Gastrocnemius medialis (tissue), 4 donors: ENCODE data around the gene TSHZ1. TPM values are rescaled to one million over a fixed set of nuclear protein-coding genes. Genes with fewer than 3 reads are reported as not detected.
A peak's percentile ranks its signal among the peaks of the same experiment; 100 is the strongest.

Experiments used
- ATAC-seq, 2 donors: fragments of 150-250 bp; one replicate each; pipeline ENCODE4 v1.9.1; 2016
- DNase-seq, 2 donors: peaks; one replicate each; pipeline ENCODE4 v3.0.0-alpha.2; 2019
- H3K27ac ChIP-seq, 4 donors: fragments of 200-600 bp; sonication (generic); 1 replicate in 1 of 4; 2 replicates in 3 of 4; pipeline ENCODE4 v1.5.1; 2016 to 2018; ENCODE audit warnings: mild to moderate bottlenecking in 2 of 4, moderate library complexity in 1 of 4
- H3K27me3 ChIP-seq, 3 donors: fragments of 200-600 bp; sonication (generic) in 2 of 3; 1 replicate in 1 of 3; 2 replicates in 2 of 3; pipeline versions ENCODE4 v1.5.1 to v1.6.0; 2016 to 2019; ENCODE audit warnings: mild to moderate bottlenecking in 1 of 3, moderate library complexity in 1 of 3
- H3K36me3 ChIP-seq, 2 donors: fragments of 200-600 bp; sonication (generic) in 1 of 2; one replicate each; pipeline ENCODE4 v1.5.1; 2017 to 2018
- H3K4me1 ChIP-seq, 2 donors: fragments of 200-600 bp; sonication (generic) in 1 of 2; one replicate each; pipeline ENCODE4 v1.5.1; 2016 to 2017; ENCODE audit warnings: mild to moderate bottlenecking in 2 of 2
- H3K4me3 ChIP-seq, 4 donors: fragments of 200-600 bp; sonication (generic) in 3 of 4; 1 replicate in 1 of 4; 2 replicates in 3 of 4; pipeline ENCODE4 v1.5.1; 2016 to 2019; ENCODE audit warnings: mild to moderate bottlenecking in 2 of 4
- H3K9me3 ChIP-seq, 3 donors: fragments of 200-600 bp; sonication (generic) in 2 of 3; 1 replicate in 1 of 3; 2 replicates in 2 of 3; pipeline ENCODE4 v1.5.1; 2016 to 2019
- POLR2A ChIP-seq, 2 donors: fragments of 450-650 bp; IDR thresholded peaks; one replicate each; pipeline ENCODE4 v1.6.1; 2017; ENCODE audit warnings: antibody characterized with exemption in 2 of 2, mild to moderate bottlenecking in 2 of 2, moderate library complexity in 2 of 2
- in situ Hi-C, 4 donors: fragments of 200-750 bp; cut with MboI; loops; one replicate each; pipeline versions ENCODE4 v1.15.0 to v1.8.0; 2017; ENCODE audit warnings: low sequenced_read_pairs in 4 of 4
- intact Hi-C: fragments of 100-400 bp; cut with DNase I; formaldehyde crosslinking; loops from one replicate; pipeline ENCODE4 v1.15.1; 2023; ENCODE audit warnings: low total_unique reads
- total RNA-seq, 4 donors: library from RNA; depleted of rRNA; stranded (reverse); fragments of >200 nt; gene quantifications; one replicate each; pipeline versions ENCODE4 v1.1.0 to v1.2.3, GENCODE V29; 2016
- TF ChIP-seq, protein P1 (sequence below), 5 experiments: fragments of 450-650 bp in 3 of 5; fragments of 200-600 bp in 2 of 5; sonication (generic) in 2 of 5; IDR thresholded peaks in 4 of 5; conservative IDR thresholded peaks in 1 of 5; 1 replicate in 4 of 5; 2 replicates in 1 of 5; pipeline ENCODE4 v1.5.1; 2016 to 2019; ENCODE audit warnings: antibody characterized with exemption in 5 of 5, mild to moderate bottlenecking in 3 of 5, moderate library complexity in 3 of 5

TSHZ1 gene
- total RNA-seq, 4 donors from 2014 or later: 5.9 to 7.9 (median 7.6) TPM

DNA sequence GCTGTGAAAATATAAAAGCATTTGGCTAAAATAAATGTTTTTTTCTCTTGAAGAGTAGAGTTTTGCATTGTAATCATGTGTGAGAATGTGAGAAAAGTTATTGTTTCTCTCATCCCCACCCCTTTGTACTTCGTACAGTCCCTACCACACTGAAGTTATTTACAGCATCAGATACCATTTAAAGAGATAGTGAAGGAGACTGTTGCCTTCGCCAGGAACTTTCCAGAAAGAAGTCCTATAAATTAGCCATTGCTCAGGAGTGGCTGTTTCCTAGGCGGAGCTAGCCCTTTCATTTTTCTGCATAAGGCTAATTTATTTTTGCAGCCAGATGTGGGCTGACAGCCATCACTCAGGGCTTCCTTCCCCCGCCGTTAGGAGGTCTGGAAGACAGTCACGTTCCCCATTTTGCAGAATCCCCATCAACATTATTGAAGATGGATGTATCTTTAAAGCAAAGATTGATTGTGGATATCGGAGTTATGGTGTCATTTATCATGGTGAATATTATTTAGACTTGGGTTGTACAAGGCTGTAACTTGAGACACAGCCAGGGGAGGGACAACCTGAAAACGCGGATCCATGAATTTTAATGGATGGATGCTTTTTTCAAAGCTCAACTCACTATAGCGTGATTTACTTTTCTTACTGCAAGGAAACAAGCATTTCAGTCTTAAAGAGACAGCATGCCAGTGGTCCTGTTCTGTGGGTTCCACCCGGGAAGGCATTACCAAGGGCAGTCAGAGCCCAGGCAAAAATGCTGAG is 17.1 kb downstream of the TSHZ1 start:
- in situ Hi-C loops: no loop called here
- Histone ChIP-seq H3K4me1 (peaks cover 52 to 58% of the 10 kb centered on the region in 2 donors), H3K9me3 (no peaks in the 10 kb centered on the region), H3K4me3 (peak overlapping the region in 2 of 4 donors; percentile 2 to 24), H3K36me3 (no peaks in the 10 kb centered on the region), H3K27ac (peak overlapping the region in 1 of 4 donors; percentile 27), H3K27me3 (no peaks in the 10 kb centered on the region)
- intact Hi-C loops: no loop called here
- DNase-seq: no peak
- no peak for TF ChIP-seq POLR2A (IDR thresholded peaks at IDR 0.05)
- TF ChIP-seq, protein P1, sequence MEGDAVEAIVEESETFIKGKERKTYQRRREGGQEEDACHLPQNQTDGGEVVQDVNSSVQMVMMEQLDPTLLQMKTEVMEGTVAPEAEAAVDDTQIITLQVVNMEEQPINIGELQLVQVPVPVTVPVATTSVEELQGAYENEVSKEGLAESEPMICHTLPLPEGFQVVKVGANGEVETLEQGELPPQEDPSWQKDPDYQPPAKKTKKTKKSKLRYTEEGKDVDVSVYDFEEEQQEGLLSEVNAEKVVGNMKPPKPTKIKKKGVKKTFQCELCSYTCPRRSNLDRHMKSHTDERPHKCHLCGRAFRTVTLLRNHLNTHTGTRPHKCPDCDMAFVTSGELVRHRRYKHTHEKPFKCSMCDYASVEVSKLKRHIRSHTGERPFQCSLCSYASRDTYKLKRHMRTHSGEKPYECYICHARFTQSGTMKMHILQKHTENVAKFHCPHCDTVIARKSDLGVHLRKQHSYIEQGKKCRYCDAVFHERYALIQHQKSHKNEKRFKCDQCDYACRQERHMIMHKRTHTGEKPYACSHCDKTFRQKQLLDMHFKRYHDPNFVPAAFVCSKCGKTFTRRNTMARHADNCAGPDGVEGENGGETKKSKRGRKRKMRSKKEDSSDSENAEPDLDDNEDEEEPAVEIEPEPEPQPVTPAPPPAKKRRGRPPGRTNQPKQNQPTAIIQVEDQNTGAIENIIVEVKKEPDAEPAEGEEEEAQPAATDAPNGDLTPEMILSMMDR (IDR thresholded peaks at IDR 0.05 in 4 of 5, conservative IDR thresholded peaks at IDR 0.05 in 1 of 5): no peak
- ATAC-seq: no peak

DNA sequence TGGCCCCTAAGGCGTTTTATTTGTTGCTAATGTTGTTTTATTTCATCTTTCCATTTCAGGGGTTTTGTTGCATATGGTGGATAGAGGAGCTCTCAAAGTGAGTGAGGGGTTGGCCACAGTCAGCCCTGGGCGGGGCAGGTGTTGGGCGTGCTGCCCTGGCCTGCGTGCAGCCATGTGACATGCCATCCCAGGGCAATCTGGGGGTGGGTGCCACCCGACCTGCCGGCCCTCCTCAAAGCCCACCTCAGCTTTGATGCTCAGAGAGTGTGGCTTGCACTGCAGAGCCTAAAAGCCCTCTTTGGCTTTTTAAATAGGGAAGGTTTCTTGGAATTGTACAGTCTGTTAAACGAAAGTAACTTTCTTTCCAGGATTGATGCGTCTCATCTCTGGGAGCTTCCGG is 18.4 kb downstream of the TSHZ1 start:
- intact Hi-C loops: no loop called here

DNA sequence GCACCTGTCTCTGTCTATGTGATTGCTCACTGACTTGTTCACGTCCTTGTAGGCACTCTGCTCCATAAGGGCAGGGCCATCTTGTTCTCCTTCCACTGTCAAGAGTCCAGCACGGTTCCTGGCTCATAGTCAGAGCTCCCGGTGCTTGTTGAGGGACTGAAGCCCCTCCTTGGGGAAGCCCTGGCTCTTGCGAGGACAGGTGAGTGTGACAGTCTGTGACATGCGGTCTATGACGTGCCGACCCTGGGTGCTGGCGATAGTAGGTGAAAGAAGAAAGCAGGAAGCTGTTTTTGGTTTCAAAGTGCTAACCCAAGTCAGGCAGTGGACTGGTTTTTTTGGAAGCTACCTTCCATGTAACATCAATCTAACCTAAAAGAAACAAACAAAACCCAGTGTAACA is 18.8 kb downstream of the TSHZ1 start:
- intact Hi-C loops (no loop called here), in situ Hi-C loops (no loop called here)
- TF ChIP-seq POLR2A (IDR thresholded peaks at IDR 0.05): no peak
- TF ChIP-seq, protein P1 (IDR thresholded peaks at IDR 0.05 in 4 of 5, conservative IDR thresholded peaks at IDR 0.05 in 1 of 5): no peak
- no peak for DNase-seq
- ATAC-seq: no peak
- Histone ChIP-seq H3K4me3 (no peak overlapping the region), H3K4me1 (peaks cover 46 to 49% of the 10 kb centered on the region in 2 donors), H3K36me3 (no peaks in the 10 kb centered on the region), H3K27me3 (no peaks in the 10 kb centered on the region), H3K27ac (peak overlapping the region in 3 of 4 donors; percentile 49 to 71 (median 53)), H3K9me3 (no peaks in the 10 kb centered on the region)

More for the DNA sequence above, 18.4 kb downstream of the TSHZ1 start:
- H3K4me1 ChIP-seq: peaks cover 46 to 53% of the 10 kb centered on the region in 2 donors
- TF ChIP-seq, protein P1 (IDR thresholded peaks at IDR 0.05 in 4 of 5, conservative IDR thresholded peaks at IDR 0.05 in 1 of 5): no peak
- TF ChIP-seq POLR2A (IDR thresholded peaks at IDR 0.05): no peak
- no peak for DNase-seq
- no peak overlapping the region for H3K27ac ChIP-seq
- no peaks in the 10 kb centered on the region for H3K36me3 ChIP-seq
- no peaks in the 10 kb centered on the region for H3K9me3 ChIP-seq
- no peak for ATAC-seq
- H3K27me3 ChIP-seq: no peaks in the 10 kb centered on the region
- H3K4me3 ChIP-seq: no peak overlapping the region
- in situ Hi-C loops: no loop called here

DNA sequence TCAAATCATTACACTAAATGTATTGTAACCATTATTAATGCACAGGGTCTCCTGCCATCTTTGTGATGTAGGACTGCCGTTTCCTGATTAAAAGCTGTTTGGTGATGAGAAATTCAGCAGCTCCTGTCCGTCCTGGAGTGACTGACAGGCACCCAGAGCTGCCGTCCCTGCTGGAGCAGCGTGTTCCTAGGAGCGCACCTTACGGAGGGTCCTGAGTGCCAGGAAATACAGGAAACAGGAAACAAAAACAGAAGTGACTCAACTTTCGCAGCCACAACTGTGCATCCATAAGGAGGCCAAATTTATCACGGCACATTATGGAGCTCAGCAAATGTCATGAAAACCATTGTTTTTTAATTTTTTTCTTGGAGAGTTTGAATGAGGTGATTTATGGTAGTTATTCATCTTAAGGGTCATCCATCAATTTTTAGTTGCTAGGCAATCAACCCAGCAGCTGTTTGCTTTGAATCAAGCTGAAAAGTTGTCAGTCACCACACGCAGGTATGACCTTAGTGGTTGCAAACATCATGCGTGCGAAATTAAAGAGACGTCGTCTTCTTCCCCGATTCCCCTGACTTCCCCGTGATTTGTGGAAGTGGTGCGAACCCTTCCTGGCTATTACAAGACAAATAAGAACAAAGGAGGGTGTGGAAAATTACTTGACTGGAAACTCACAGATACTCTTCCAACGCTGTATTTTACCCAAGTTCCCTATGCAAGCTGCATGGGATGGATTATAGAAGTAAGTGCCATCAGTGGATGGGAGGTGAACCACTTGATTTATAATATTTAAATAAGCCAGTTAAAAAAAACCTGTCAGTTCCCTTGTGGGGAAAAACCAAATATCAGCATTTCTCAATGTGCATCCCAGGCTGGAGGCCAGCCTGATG is 19.8 kb downstream of the TSHZ1 start:
- TF ChIP-seq, protein P1 (IDR thresholded peaks at IDR 0.05 in 4 of 5, conservative IDR thresholded peaks at IDR 0.05 in 1 of 5): no peak
- no peak for TF ChIP-seq POLR2A (IDR thresholded peaks at IDR 0.05)
- H3K27ac ChIP-seq: peak overlapping the region in 3 of 4 donors; percentile 49 to 71 (median 53)
- intact Hi-C loops (no loop called here), in situ Hi-C loops (no loop called here)
- H3K36me3 ChIP-seq: no peaks in the 10 kb centered on the region
- H3K4me1 ChIP-seq: peaks cover 43 to 46% of the 10 kb centered on the region in 2 donors
- H3K9me3 ChIP-seq: no peaks in the 10 kb centered on the region
- ATAC-seq: peak; percentile 36 to 44
- no peak for DNase-seq
- no peaks in the 10 kb centered on the region for H3K27me3 ChIP-seq
- no peak overlapping the region for H3K4me3 ChIP-seq
